ENCODE results near the gene NEGR1.

GRCh38 chr1:72062584-72062983 lies 219.8 kb downstream of the NEGR1 start:
- TF ChIP-seq CTCF (IDR thresholded peaks at IDR 0.05) (no peak), POLR2A (IDR thresholded peaks at IDR 0.05) (no peak)

All from testis (tissue), 2 donors.